Measurements from ENCODE around the gene MAT1A.

The MAT1A gene

DNA sequence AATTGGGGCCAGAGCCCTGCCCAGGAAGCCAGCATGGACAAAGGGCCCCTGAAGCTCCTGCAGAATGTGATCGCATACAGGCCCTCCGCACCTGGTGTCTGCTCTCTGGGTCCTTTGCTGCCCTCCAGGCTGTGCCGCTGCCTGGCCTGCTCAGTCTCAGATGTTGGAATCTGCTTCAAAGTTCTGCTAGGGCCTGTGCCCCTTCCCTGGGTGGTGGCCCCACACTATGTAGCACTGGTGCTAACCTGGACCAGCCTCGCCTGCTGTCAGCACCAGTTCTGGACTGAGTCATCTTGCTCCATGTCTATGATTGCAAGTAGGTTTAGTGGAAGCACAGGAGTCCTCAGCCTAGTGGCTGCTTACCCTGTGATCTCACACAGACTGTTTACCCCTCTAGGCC lies 6.3 kb downstream of the MAT1A start:
- in situ Hi-C loops (cut with MboI; ENCODE audit: low sequenced_read_pairs), result no loop called here

DNA sequence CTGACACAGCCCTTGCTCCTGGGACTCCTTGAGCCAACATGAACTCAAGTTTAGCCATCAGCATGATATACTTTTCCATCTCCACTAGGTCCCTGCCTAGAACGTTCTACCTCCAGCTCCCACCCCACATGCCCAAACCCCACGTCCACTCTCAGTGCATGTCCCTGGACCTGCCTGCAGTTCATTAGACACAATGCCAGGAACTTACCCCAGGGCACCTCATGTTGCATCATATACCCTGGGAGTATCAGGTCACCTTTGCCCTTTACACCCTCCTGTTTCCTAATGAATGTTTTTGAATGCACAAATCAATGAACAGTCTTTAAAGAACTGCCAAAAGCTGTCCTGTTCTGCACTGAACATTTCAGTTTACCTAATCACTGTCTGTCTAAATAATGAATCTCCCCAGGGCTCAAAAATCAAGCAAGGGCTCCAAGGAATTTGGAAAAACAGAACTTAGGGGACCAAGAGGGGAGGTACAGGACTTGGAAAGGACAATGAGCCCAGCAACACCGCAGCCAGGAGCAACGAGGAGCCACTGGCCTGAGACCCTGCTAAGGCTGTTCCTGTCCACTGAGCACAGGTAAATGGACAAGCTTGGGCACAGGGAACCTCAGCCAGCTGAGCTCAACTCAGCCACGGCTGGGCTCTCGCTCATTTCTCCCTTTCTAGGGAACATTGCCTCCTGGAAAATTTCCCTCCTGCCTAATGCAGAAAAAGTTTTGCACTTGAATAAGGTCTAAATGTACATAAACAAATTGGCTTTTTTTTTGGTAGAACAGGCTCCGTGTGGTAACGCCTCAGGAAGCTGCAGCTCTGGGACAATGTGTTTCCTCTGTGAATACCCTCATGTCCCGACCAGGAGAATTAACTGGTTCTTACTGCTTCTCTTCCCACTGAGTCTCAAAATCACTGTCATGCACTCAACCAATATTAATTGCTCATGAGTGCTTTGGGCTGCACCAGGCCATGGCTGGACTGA lies 7.4 kb downstream of the MAT1A start:
- in situ Hi-C loops (cut with MboI; ENCODE audit: low sequenced_read_pairs), result no loop called here

DNA sequence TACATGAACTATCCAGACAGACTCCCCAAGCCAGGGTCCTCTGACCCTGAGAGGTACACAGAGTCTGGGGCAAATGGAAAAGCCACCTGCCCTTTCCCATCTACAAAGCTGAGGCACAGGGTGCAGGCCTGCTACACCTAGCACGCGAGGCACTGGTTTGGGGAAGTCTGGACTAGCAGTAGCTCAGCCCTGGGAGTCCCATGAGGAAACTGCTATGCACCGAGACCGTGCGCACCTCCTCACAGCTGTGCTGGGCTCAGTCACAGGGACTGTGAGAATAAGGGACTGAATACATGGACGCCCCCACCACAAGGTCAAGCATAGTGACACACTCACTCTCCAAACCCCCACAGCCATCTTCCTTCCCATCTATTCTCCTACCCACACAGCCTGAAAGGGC lies 8.2 kb downstream of the MAT1A start:
- in situ Hi-C loops (cut with MboI; ENCODE audit: low sequenced_read_pairs), result no loop called here

- in situ Hi-C loops (cut with MboI; ENCODE audit: low sequenced_read_pairs), result no loop called here
Observed at GRCh38 chr10:80280071-80280800, 9.2 kb downstream of the MAT1A start.

DNA sequence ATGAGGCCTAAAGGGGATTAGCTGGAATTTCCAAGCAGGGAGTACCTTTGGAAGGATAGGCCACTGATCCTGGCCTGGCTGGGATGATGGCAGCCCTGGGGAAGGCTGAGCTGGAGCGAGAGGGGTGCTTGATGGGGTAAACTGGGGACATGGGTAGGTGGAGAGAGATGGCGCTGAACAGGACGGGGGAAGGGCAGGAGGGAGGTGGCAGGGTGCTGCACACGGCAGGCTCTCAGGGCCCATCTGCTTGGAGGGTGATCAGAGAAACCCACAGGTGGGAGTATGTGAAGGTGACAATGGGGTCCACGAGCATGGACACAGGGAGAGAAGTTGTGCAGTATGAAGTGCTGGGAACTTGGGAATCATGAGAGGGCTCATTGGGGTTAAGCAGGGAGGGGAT lies 10.3 kb downstream of the MAT1A start:
- in situ Hi-C loops (cut with MboI; ENCODE audit: low sequenced_read_pairs), result no loop called here

DNA sequence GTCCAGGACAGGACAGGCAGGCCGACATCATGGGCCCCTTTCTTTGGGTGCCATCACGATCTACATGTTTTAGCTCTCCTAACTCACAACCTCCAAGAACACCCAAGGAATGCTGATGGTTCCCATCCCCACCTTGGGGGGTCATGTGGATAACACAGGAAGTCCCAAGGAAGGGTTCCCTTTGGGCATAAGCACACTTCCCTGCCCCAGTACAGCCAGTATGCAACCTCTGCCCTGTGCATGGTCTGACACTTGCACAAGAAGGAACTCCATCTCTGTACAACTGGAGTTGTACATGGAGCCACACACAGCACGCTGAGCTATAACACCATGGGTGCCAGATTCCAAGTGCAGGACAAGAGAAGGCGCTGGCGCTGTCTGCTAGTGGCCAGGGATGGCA lies 11.0 kb downstream of the MAT1A start:
- in situ Hi-C loops (cut with MboI; ENCODE audit: low sequenced_read_pairs), result no loop called here

GRCh38 chr10:80277567-80278250 lies 11.7 kb downstream of the MAT1A start:
- in situ Hi-C loops (cut with MboI; ENCODE audit: low sequenced_read_pairs), result no loop called here

GRCh38 chr10:80277016-80277415 lies 12.4 kb downstream of the MAT1A start:
- in situ Hi-C loops (cut with MboI; ENCODE audit: low sequenced_read_pairs), result no loop called here

GRCh38 chr10:80276335-80276734 lies 13.1 kb downstream of the MAT1A start:
- in situ Hi-C loops (cut with MboI; ENCODE audit: low sequenced_read_pairs), result no loop called here

DNA sequence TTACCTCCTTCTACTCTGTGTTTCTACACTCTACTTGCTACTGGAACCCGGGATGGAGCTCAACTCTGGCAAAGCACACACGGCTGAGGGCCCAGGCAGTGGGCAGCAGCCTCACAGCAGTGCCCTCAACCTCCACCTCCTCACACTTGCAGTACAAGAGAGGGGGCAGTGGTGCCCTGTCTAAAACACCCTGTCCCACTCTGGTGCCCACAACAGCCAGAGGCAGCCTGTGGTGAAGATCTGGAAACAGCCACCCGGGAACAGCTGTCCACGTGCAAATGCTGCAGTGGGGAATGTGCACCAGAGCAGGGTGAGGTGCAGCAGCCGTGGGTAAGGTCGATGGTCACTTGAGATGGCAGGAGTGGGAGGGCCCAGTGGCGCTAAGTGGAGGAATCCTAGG lies 13.7 kb downstream of the MAT1A start:
- in situ Hi-C loops (cut with MboI; ENCODE audit: low sequenced_read_pairs), result no loop called here

GRCh38 chr10:80275135-80275498 lies 14.3 kb downstream of the MAT1A start:
- in situ Hi-C loops (cut with MboI; ENCODE audit: low sequenced_read_pairs), result no loop called here

DNA sequence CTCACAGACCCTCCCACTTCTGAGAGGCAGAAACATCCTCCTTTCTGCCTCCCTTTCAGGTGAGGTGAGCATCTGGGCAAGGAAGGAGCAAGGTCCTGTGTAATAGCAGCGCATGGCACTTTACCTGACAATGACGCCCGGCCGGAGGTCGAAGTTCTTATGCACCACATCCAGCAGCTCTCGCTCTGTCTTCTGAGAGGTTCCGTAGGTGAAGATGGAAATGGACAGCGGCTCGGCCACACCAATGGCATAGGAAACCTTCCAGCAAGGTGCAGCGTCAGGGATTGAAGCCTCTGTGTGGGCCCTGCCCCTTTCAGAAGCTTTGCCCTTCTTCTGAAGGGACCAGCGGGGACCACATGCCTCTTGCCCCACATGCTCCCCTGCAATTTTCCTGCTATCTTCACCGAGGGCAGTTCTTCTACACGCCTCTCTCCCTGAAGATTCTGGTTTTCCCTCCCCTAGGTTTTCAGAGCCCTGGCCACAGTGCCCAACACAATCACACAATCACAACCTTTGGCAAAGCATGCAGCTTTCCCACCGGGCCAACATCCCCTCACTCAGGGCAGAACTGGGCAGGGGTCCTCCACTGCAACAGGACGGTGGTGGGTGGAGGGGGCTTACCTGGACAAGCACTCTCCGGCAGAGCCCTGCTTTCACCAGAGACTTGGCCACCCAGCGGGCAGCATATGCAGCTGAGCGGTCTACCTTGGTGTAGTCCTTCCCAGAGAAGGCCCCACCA lies 14.9 kb downstream of the MAT1A start:
- in situ Hi-C loops (cut with MboI; ENCODE audit: low sequenced_read_pairs), result loop anchor here (25.0 kb wide), 1 partner anchor 712 kb away; the partner anchor contains the start of gene SFTPA2

DNA sequence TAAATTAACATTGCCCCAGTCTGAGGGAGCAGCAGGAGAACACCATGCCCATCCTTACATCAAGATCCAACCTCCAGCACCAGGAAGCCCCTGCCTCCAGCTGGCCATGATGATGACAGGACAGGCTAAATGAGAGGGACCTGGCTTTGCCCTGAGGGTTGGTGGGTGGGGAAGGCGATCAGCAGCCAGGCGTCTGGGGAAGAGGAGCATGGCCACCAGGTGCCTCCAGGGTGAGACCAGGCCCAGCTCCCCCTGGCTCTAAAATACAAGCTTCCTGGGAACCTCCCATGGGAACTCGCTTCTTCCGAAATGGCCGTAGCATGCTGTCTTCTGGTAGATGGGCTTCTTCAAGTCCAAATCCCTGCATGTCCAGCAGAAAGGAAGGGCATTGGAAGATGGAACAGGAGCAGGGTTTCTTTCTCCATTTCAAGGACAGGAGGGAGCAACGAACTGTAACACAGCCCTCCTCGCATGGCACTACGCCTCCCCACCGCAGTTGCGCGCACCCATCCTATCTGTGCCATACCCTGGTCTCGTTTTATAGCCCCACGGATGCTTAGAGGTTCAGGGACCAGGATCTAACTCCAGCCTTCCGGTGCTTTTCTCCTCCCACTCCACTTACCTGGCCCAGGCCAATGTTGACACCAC lies 15.8 kb downstream of the MAT1A start:
- in situ Hi-C loops (cut with MboI; ENCODE audit: low sequenced_read_pairs), result loop anchor here (25.0 kb wide), 1 partner anchor 711 kb away; the partner anchor contains the start of gene SFTPA2

DNA sequence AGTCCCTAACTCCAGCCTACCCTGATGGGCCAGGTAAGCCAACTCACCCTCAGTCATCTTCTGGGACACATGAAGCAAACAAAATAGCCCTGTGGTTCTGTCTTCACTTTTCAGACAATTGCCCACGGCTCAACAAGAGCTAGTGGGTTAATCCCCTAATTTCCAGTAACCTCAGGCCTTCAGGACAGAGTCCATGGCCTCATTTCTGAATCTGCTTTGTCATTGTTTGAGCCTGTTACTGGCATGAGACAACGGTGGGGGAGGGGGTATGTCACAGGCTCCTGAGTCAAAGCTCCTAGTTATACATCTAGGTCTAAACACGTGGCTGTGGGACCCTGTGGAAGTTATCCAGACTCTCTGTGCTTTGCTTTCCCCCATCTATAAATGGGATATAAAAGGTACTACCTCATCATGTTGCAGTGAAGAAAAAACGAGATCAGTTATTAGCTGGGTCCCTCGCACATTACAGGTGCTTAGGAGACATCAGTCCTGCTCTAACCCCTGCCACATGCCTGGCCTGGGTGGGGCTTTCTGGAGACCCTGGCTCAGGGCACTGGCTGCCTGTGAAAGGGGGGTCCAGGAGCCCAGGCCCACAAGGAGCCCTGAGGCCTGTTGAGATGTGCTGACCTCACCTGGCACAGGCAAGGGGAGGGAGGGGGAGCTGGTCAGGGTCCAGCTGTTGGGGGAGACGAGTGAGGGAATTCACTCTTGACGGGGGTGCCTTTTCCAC lies 16.5 kb downstream of the MAT1A start:
- in situ Hi-C loops (cut with MboI; ENCODE audit: low sequenced_read_pairs), result loop anchor here (25.0 kb wide), 1 partner anchor 711 kb away; the partner anchor contains the start of gene SFTPA2

GRCh38 chr10:80271416-80271815 lies 18.0 kb downstream of the MAT1A start:
- in situ Hi-C loops (cut with MboI; ENCODE audit: low sequenced_read_pairs), result loop anchor here (25.0 kb wide), 1 partner anchor 709 kb away; the partner anchor contains the start of gene SFTPA2

DNA sequence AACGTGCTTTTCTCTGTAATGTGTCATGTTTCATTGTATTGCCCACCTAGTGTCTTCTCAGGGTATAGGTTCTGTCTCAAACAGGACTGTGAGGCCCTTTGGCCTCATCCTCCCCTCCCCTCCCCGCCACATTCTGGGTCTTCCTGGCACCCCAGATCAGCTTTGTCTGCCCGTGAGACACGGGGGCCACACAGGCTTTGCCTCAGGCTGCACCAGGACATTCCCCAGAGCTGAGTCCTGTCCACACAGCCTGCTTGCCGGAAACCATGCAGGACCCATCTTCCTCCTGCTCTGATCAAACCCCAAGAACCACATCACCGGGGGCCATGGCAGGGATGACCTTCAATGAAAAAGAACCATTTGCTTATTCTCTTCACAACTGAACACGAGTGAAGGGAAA lies 18.6 kb downstream of the MAT1A start:
- in situ Hi-C loops (cut with MboI; ENCODE audit: low sequenced_read_pairs), result loop anchor here (25.0 kb wide), 1 partner anchor 709 kb away; the partner anchor contains the start of gene SFTPA2

- in situ Hi-C loops (cut with MboI; ENCODE audit: low sequenced_read_pairs), result loop anchor here (25.0 kb wide), 1 partner anchor 707 kb away; the partner anchor contains the start of gene SFTPA2
Observed at GRCh38 chr10:80268938-80269588, 20.4 kb downstream of the MAT1A start.

DNA sequence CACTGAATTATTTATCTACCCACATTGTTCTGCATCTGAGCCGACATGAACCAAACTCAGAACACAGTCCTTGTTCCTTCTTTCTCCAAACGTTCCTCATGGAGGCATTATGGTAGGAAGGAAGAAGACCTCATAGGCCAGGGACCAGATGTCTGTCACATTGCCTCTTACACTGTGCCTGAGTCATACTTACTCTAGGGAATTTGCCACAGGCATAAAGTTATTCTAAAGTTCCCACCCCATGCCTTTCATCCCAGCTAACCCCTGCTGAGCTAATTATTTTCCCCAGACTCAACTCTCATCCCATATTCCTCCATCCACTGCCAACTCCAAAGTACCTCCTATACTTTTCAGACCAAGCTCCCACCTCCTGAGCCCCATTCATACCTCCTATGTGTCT lies 21.2 kb downstream of the MAT1A start:
- in situ Hi-C loops (cut with MboI; ENCODE audit: low sequenced_read_pairs), result loop anchor here (25.0 kb wide), 1 partner anchor 706 kb away; the partner anchor contains the start of gene SFTPA2

GRCh38 chr10:80266513-80266863 lies 23.0 kb downstream of the MAT1A start:
- in situ Hi-C loops (cut with MboI; ENCODE audit: low sequenced_read_pairs), result loop anchor here (25.0 kb wide), 1 partner anchor 704 kb away; the partner anchor contains the start of gene SFTPA2
